NCI-H526 (cell line): ENCODE measurements around the gene EBP.

Source experiments
- DNase-seq, 2 experiments: peaks; one replicate each; lab custom pipeline; 2025; lab: John Stamatoyannopoulos, UW

The EBP gene

GRCh38 chrX:48521353-48522243 lies at the start of gene EBP:
TSS of gene EBP (plus strand) at chrX:48521808. CDS start at chrX:48523772, 1,964 bp downstream.
- DNase-seq, result peak; percentile 94 to 96

- DNase-seq, result no peak
Measured at GRCh38 chrX:48472225-48472624, 49.4 kb upstream of the EBP start.

DNA sequence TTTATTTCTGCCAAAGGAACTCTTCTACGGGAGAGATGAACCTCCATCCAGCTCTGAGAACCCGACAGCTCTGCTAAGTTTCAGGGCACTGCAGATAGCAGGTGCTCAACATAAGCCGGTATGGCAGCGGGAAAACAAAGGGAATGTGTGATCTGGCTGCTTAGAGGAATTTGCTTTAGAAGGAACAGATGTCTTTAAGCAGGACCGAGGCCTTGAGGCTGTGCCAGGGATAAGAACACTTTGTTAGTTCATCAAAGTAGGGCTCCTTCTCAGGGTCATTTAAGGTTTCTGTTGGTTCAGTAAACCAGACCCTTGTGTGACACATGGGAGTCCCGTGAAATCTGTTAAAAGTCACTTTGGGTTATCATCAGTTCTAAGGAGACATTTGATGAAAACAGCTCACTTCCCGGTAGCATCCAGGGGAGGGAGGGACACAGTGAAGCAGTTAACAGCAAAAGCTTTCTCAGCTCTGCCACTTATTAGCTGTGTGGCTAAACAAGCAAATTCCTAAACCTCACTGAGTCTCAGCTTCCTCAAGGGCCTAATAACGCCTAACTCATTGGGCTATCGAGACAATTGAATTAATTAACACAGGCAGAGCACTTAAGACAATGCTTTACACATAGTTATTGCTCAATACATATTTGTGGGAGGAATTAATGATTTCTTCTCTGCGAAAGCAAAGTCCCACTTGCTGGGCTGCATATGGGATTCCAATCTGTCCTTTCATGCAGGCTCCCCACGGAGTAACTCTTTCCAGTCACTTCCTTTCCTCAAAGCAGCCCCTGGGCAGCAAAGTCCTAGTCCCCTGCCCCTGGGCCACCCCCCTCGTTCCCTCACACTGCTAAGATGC lies 48.5 kb upstream of the EBP start:
- DNase-seq, result no peak

- no peak for DNase-seq
Measured at GRCh38 chrX:48473704-48473990, 48.0 kb upstream of the EBP start.

DNA sequence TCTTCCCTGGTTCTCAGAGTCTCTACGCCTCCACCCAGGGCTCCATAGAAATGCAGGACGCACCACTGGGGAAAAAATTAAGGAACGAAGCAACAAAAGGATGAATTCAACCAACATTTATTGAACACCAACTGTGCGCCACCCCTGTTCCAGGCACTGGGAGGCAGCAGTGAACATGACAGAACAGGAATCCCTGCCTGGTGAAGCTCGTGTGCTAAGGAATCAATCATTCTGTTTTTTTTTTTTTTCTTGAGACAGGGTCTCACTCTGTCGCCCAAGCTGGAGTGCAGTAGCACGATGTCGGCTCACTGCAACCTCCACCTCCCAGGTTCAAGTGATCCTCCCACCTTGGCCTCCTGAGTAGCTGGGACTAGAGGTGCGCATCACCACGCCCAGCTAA lies 47.5 kb upstream of the EBP start:
- peak in 1 of 2 experiments; percentile 21 for DNase-seq

GRCh38 chrX:48474581-48474980 lies 47.0 kb upstream of the EBP start:
- no peak for DNase-seq

DNA sequence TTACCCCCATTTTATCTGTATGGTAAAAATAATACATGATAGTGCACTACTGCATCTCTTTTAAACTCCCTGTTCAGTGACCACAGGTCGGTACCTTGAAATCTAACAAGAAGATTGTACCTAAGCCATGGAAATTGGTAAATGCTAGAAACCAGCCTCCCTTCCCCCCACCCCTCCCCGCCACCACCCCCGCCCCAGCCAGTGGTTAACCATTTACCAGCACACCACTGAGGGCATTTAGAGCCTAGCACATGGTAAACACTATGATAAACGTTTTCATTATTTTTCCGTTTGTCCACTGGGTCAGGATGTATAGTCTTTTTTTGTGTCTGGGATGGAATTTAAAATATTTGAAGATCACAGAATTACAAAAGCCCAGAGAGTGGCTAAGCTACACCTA lies 46.3 kb upstream of the EBP start:
- DNase-seq, result peak in 1 of 2 experiments; percentile 11

DNA sequence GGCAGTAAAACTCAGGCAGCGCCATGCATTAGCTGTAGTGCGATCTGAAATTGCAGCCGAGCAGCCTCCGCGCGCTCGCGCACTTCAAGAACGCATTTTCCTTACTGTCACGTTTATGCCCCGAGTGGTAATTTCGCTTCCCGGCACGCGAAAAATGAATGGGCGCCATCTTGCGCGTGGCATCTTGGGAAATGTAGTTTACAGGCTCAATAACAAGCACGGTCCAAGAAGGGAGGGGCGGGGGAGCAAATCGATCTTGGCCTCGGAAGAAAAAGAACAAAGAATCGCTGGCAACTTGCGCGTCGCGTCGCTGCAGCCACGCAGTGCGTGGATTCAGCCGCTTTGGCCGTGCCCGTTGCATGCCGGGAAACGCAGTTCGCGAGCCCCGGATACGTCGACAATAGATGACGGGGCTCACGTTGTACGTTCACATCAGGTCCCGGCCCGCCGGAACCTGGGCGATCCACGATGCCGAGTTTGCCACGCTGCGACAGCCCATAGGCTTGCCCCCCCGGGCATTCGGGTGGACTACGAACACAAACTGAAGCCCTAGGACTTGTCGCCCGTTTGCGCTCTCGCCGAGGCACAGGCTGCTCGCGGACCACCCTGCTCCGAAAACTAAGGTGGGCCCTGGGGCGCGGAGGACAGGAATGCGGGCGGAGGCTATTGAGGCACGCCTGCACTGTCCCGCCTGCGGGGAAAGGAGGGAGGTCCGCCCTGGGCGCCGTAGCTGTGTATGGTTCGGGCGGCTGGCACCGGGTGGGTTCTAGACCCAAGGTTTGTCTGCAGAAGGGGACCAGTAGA lies 45.6 kb upstream of the EBP start, which contains the start of gene FTSJ1:
FTSJ1 (plus strand) TSS at position 426 of the 804 bp plus-strand sequence. CDS start 1,849 bp downstream, outside the sequence.
- peak; percentile 83 to 88 for DNase-seq

DNA sequence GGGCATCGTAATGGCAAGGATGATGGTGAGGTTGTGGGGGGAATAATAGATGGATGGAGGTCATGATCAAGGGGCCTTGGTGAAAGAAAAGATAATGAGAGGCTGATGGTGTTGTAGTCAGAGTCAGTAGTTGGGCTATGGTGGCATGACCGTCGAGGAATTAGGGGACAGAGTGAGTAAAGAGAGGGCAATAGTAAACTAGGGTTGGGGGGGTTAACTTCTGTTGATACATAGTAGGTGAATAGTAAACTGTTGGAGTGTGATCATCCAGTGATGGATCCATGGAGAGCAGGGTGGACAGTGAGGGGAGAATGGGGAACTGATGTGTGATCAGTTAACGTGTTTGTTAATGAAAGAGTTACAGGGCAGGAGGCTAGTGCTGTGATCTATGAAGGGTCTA lies 44.7 kb upstream of the EBP start:
- no peak for DNase-seq

GRCh38 chrX:48477960-48478755 lies 43.5 kb upstream of the EBP start:
- no peak for DNase-seq

- DNase-seq, result no peak
Measured at GRCh38 chrX:48478806-48479205, 42.8 kb upstream of the EBP start.

GRCh38 chrX:48480142-48480541 lies 41.5 kb upstream of the EBP start:
- DNase-seq, result no peak

DNA sequence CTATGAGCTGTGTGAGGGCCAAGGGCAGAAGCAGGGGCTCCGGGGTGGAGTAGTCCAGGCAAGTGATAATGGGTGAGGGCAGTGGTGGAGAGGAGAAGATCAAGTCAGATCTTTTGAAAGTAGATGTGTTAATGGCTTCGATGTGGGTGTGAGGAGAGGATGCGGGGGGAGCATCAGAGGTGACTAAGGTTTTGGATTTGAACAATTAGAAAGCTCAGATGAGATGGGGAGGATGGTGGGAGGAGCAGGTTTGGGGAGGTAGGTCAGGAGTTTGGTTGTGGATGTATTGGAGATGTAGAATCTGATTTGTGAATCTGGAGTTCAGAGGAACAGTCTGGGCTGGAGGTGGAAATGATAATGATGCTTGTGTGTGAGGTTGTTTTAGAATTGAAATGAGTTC lies 41.0 kb upstream of the EBP start:
- DNase-seq, result no peak

GRCh38 chrX:48482526-48482925 lies 39.1 kb upstream of the EBP start:
- DNase-seq, result no peak

DNA sequence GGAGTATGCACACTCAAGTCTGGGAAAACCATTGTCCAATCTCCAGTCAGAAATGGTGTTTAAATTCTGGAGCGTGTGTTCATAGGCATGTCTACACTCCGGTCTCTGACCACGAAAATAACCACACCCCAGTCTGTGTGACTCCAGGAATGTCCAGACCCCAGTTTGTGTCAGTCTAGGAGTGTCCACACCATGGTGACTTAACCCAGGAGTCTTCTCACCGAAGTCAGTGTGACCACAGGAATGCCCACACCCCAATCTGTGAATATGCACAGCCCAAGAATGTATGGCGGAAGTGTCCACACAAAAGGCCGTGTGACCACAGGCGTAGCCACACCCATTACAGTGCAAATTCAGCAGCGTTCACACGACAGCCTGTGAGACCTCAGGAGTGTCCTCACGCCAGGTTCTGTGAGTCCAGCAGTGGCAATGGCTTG lies 34.2 kb upstream of the EBP start:
- no peak for DNase-seq

DNA sequence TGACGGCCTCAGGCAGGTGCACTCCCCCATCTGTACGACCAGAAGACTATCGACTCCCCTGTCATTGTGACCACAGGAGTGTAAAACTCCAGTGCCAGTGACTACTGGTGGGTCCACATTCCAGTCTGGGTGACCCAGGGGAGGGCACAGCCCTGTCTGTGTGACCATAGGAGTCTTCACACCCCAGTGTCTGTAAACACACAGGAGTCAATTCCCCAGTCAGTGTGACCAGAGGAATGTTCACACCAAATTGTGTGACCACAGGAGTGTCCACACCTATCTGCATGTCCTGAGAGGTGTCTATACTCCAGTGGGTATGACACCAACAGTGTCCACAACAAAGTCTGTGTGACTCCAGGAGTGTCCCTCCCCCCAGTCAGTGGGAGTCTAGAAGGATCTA lies 33.6 kb upstream of the EBP start:
- DNase-seq, result no peak

- no peak for DNase-seq
Measured at GRCh38 chrX:48489296-48489695, 32.3 kb upstream of the EBP start.

DNA sequence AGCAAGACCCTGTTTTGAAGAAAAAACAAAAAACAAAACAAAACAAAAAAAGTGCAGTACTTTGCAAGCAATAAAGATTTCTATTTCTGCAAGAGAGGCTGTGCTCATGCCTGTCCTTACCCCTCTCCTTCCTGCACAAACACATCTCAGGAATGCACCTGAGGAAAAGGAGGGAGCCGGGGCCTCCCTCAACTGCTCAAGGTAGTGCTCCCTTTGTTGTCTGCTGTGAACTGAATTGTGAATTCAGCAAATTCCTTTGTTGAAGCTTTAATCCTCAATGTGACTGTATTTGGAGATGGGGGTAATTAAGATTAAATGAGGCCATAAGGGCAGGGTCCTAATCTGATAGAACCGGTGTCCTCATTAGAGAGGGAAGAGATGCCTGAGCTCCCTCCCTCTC lies 31.7 kb upstream of the EBP start:
- DNase-seq, result no peak

DNA sequence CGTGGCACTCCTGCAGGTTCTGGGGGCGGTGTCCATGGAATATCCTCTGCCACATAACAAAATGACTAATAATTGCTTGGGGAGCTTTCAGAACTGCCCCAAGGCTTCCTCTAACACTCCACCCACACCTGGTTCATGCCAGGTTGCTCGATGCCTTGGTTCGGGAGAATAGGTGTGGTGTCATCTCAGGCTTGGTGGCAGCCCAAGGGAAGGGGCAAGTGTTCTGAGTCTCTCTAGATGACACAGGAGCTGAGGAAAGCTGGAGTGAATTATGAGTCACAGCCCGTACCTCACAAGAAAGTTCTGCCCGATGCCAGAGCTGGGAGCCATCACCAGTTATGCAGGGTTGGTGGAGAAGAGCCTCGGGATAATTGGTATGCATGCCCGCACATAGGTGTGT lies 30.9 kb upstream of the EBP start:
- DNase-seq, result no peak

GRCh38 chrX:48491809-48492208 lies 29.8 kb upstream of the EBP start:
- no peak for DNase-seq

DNA sequence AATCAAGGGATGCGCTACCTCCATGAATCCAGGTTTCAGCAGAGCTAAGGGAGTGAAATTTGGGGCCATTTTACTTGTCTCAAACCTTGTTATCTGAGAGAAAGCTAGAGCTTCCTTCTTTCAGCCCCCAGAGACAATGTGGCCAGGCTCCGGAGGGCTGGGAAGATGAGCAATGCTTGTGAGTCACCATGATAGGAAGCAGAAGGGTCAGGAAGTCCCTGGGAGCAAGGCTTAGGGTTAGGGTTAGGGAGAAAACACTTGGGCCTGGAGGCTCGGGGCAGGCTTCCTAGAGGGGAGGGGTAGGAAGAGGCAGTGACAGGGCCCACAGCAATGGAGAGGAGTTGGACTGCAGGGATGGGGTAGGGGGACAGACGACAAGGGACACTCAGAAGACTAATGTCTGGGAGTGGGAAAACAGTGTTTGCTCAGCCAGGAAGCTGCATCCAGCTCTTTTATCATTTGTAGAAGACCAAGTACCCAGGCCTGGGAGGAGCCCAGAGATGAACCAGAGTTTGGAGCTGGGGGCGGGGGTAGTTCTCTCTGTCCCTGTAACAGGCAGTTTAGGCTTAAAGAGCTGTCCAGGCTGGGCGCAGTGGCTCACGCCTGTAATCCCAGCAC lies 29.2 kb upstream of the EBP start:
- DNase-seq, result no peak
